HG03039 (cell line): Measurements from ENCODE around the gene CCL26.
"Not testable (repeated sequence)": the region's sequence is repeated elsewhere in the genome, so short reads cannot be mapped to it uniquely, and the experiment has no call there.

ENCODE experiments used
- ATAC-seq: cut with Tn5 transposase; IDR thresholded peaks from one replicate; pipeline ENCODE4 v1.9.1; 2021; ENCODE audit warnings: mild to moderate bottlenecking, moderate library complexity; ENCODE audit not compliant: unreplicated experiment

Gene CCL26

GRCh38 chr7:75739796-75740672, 32.0 kb downstream of the CCL26 start:
- no peak for ATAC-seq

- ATAC-seq: peak; percentile 90
Measured at GRCh38 chr7:75738975-75739795, 32.8 kb downstream of the CCL26 start.

- no peak for ATAC-seq
Measured at GRCh38 chr7:75738604-75738974, 33.4 kb downstream of the CCL26 start, which contains the start of gene HIP1. Gene HIP1 (minus strand): TSS chr7:75738941. CDS start chr7:75738920, 21 bp downstream.

GRCh38 chr7:75737856-75738603, 34.0 kb downstream of the CCL26 start:
- no peak for ATAC-seq

GRCh38 chr7:75735581-75736350, 36.2 kb downstream of the CCL26 start:
- ATAC-seq: no peak

GRCh38 chr7:75734586-75735458, 37.2 kb downstream of the CCL26 start:
- ATAC-seq: no peak

- ATAC-seq: no peak
Measured at GRCh38 chr7:75732764-75733630, 39.0 kb downstream of the CCL26 start.

- no peak for ATAC-seq
Measured at GRCh38 chr7:75732016-75732521, 39.9 kb downstream of the CCL26 start.

- ATAC-seq: no peak
Measured at GRCh38 chr7:75729851-75730274, 42.1 kb downstream of the CCL26 start.

GRCh38 chr7:75727881-75728593, 44.0 kb downstream of the CCL26 start:
- no peak for ATAC-seq

- not testable (repeated sequence) for ATAC-seq
Measured at GRCh38 chr7:75727351-75727750, 44.7 kb downstream of the CCL26 start.

- no peak for ATAC-seq
Measured at GRCh38 chr7:75725306-75725705, 46.7 kb downstream of the CCL26 start.

GRCh38 chr7:75723444-75723843, 48.6 kb downstream of the CCL26 start:
- no peak for ATAC-seq

GRCh38 chr7:75722373-75722772, 49.6 kb downstream of the CCL26 start:
- no peak for ATAC-seq

GRCh38 chr7:75721922-75722321, 50.1 kb downstream of the CCL26 start:
- not testable (repeated sequence) for ATAC-seq

- ATAC-seq: no peak
Measured at GRCh38 chr7:75721426-75721825, 50.6 kb downstream of the CCL26 start.

- no peak for ATAC-seq
Measured at GRCh38 chr7:75719626-75720025, 52.4 kb downstream of the CCL26 start.
